Measurements from ENCODE around the gene TMEM184B. TPM values are rescaled to one million over a fixed set of nuclear protein-coding genes. Genes with fewer than 3 reads are reported as not detected.
A peak's percentile ranks its signal among the peaks of the same experiment; 100 is the strongest.

Gene TMEM184B
- total RNA-seq, 4 donors from 2014 or later = 18.7 to 88.4 (median 41.1) TPM

GRCh38 chr22:38317995-38318715 lies 45.3 kb upstream of the TMEM184B start:
- Histone ChIP-seq H3K4me3 (peak overlapping the region in 3 of 4 donors; percentile 36 to 62 (median 42)), H3K4me1 (peaks cover 26 to 47% (median 41%) of the 10 kb centered on the region in 4 donors), H3K27ac (peak overlapping the region; percentile 96 to 99 (median 99)), H3K9me3 (no peaks in the 10 kb centered on the region), H3K27me3 (no peaks in the 10 kb centered on the region), H3K36me3 (no peaks in the 10 kb centered on the region)
- TF ChIP-seq EP300 (IDR thresholded peaks at IDR 0.05; ENCODE audit: low read depth) (no peak), POLR2AphosphoS5 (IDR thresholded peaks at IDR 0.05) (peak; percentile 76 to 85 (median 79)), CTCF (IDR thresholded peaks at IDR 0.05) (no peak), POLR2A (IDR thresholded peaks at IDR 0.05) (peak; percentile 70)
- in situ Hi-C loops (cut with MboI; ENCODE audit: low pct_ligation_motif_present in 1 of 4, low pct_unique_long_range_greater_than_20kb in 1 of 4, low sequenced_read_pairs in 3 of 4) (loop anchor here in 1 of 4 donors (25.0 kb wide), 1 partner anchor 94 kb away; no protein-coding TSS in a partner anchor), intact Hi-C loops (cut with DNase I; ENCODE audit: low total_unique reads) (loop anchor here (2.0 to 5.0 kb wide), 2 partner anchors 56 to 115 kb away; no protein-coding TSS in a partner anchor)
- DNase-seq = peak; percentile 85
- 6% methylated on average over 18 of the region's 18 CpGs; no CpG with 5 or more reads in 1 of the 2 donors for WGBS, 2 donors (ENCODE audit: low coverage in 1 of 2)

GRCh38 chr22:38317122-38317994 lies 44.5 kb upstream of the TMEM184B start, which contains the start of gene CSNK1E:
CSNK1E (minus strand) TSS chr22:38317433; CDS start chr22:38314157, 3,276 bp downstream.
- Histone ChIP-seq H3K4me1 (peaks cover 34 to 55% (median 47%) of the 10 kb centered on the region in 4 donors), H3K4me3 (peak within 1 kb of the TSS; percentile 64 to 92 (median 78)), H3K9me3 (no peaks in the 10 kb centered on the region), H3K27me3 (no peaks in the 10 kb centered on the region), H3K36me3 (no peaks in the 10 kb centered on the region), H3K27ac (peak within 1 kb of the TSS; percentile 96 to 99 (median 99))
- DNase-seq = peak; percentile 86
- 0 to 1% methylated on average over 4 to 36 of the region's 98 CpGs for WGBS, 2 donors (ENCODE audit: low coverage in 1 of 2)
- in situ Hi-C loops (cut with MboI; ENCODE audit: low pct_ligation_motif_present in 1 of 4, low pct_unique_long_range_greater_than_20kb in 1 of 4, low sequenced_read_pairs in 3 of 4) (loop anchor here in 1 of 4 donors (25.0 kb wide), 1 partner anchor 95 kb away; no protein-coding TSS in a partner anchor), intact Hi-C loops (cut with DNase I; ENCODE audit: low total_unique reads) (loop anchor here (2.0 to 5.0 kb wide), 2 partner anchors 55 to 115 kb away; no protein-coding TSS in a partner anchor)
- TF ChIP-seq POLR2AphosphoS5 (IDR thresholded peaks at IDR 0.05) (peak in 2 of 3 donors; percentile 19 to 32), POLR2A (IDR thresholded peaks at IDR 0.05) (no peak)

GRCh38 chr22:38316364-38317121 lies 43.7 kb upstream of the TMEM184B start:
- peak overlapping the region; percentile 64 to 92 (median 78) for H3K4me3 ChIP-seq
- no peaks in the 10 kb centered on the region for H3K36me3 ChIP-seq
- WGBS, 2 donors (ENCODE audit: low coverage in 1 of 2) = 0 to 3% methylated on average over 5 to 17 of the region's 52 CpGs
- in situ Hi-C loops (cut with MboI; ENCODE audit: low pct_ligation_motif_present in 1 of 4, low pct_unique_long_range_greater_than_20kb in 1 of 4, low sequenced_read_pairs in 3 of 4) (loop anchor here in 1 of 4 donors (25.0 kb wide), 1 partner anchor 96 kb away; no protein-coding TSS in a partner anchor), intact Hi-C loops (cut with DNase I; ENCODE audit: low total_unique reads) (loop anchor here (2.0 to 5.0 kb wide), 2 partner anchors 54 to 114 kb away; no protein-coding TSS in a partner anchor)
- DNase-seq = peak; percentile 68
- H3K27ac ChIP-seq = peak overlapping the region; percentile 96 to 99 (median 98)
- TF ChIP-seq POLR2AphosphoS5 (IDR thresholded peaks at IDR 0.05) (peak; percentile 5 to 54 (median 8)), CTCF (IDR thresholded peaks at IDR 0.05) (no peak), EP300 (IDR thresholded peaks at IDR 0.05; ENCODE audit: low read depth) (no peak), POLR2A (IDR thresholded peaks at IDR 0.05) (peak; percentile 49)
- H3K9me3 ChIP-seq = no peaks in the 10 kb centered on the region
- peaks cover 36 to 63% (median 49%) of the 10 kb centered on the region in 4 donors for H3K4me1 ChIP-seq
- H3K27me3 ChIP-seq = no peaks in the 10 kb centered on the region

- peaks cover 43 to 69% (median 55%) of the 10 kb centered on the region in 4 donors for H3K4me1 ChIP-seq
- no peaks in the 10 kb centered on the region for H3K36me3 ChIP-seq
- intact Hi-C loops (cut with DNase I; ENCODE audit: low total_unique reads) (loop anchor here (2.0 to 5.0 kb wide), 2 partner anchors 54 to 113 kb away; no protein-coding TSS in a partner anchor), in situ Hi-C loops (cut with MboI; ENCODE audit: low pct_ligation_motif_present in 1 of 4, low pct_unique_long_range_greater_than_20kb in 1 of 4, low sequenced_read_pairs in 3 of 4) (loop anchor here in 1 of 4 donors (25.0 kb wide), 1 partner anchor 96 kb away; no protein-coding TSS in a partner anchor)
- H3K4me3 ChIP-seq = peak overlapping the region; percentile 64 to 92 (median 78)
- TF ChIP-seq POLR2A (IDR thresholded peaks at IDR 0.05) = no peak
- no peak for TF ChIP-seq CTCF (IDR thresholded peaks at IDR 0.05)
- no peak for TF ChIP-seq EP300 (IDR thresholded peaks at IDR 0.05; ENCODE audit: low read depth)
- TF ChIP-seq POLR2AphosphoS5 (IDR thresholded peaks at IDR 0.05) = no peak
- no peaks in the 10 kb centered on the region for H3K9me3 ChIP-seq
- peak overlapping the region; percentile 96 to 99 (median 98) for H3K27ac ChIP-seq
- 0 to 7% methylated on average over 3 to 12 of the region's 12 CpGs for WGBS, 2 donors (ENCODE audit: low coverage in 1 of 2)
- no peaks in the 10 kb centered on the region for H3K27me3 ChIP-seq
- DNase-seq = no peak
Measured at GRCh38 chr22:38315823-38316363, 43.1 kb upstream of the TMEM184B start.
